Osteocyte (in vitro differentiated cells): ENCODE results near the gene C14orf180. TPM values are rescaled to one million over a fixed set of nuclear protein-coding genes. Genes with fewer than 3 reads are reported as not detected.

ENCODE experiments used
- DNase-seq: peaks from one replicate; pipeline ENCODE4 v3.0.0; 2021; ENCODE audit warnings: mixed read lengths; ENCODE audit not compliant: unreplicated experiment; ENCODE audit errors: extremely low spot score
- H3K27ac Mint-ChIP-seq: one replicate; pipeline ENCODE4 v1.8.0; 2021; ENCODE audit warnings: mild to moderate bottlenecking, mixed read lengths; ENCODE audit not compliant: unreplicated experiment
- H3K27me3 Mint-ChIP-seq: one replicate; pipeline ENCODE4 v1.8.0; 2021; ENCODE audit warnings: mixed read lengths; ENCODE audit not compliant: unreplicated experiment
- H3K36me3 Mint-ChIP-seq: one replicate; pipeline ENCODE4 v1.8.0; 2021; ENCODE audit warnings: mixed read lengths; ENCODE audit not compliant: unreplicated experiment
- H3K4me1 Mint-ChIP-seq: one replicate; pipeline ENCODE4 v1.8.0; 2021; ENCODE audit warnings: mixed read lengths; ENCODE audit not compliant: unreplicated experiment
- H3K4me3 Mint-ChIP-seq: one replicate; pipeline ENCODE4 v1.8.0; 2021; ENCODE audit warnings: mild to moderate bottlenecking, moderate library complexity, mixed read lengths; ENCODE audit not compliant: unreplicated experiment
- H3K9me3 Mint-ChIP-seq: one replicate; pipeline ENCODE4 v1.8.0; 2021; ENCODE audit warnings: mixed read lengths; ENCODE audit not compliant: unreplicated experiment
- total RNA-seq: library from RNA; stranded (reverse); gene quantifications from 2 replicates; pipeline ENCODE4 v1.2.1, GENCODE V29; 2021
- TF ChIP-seq, protein P1 (sequence below): fragments of 200-600 bp; sonication (generic); IDR thresholded peaks from 2 replicates; pipeline ENCODE4 v1.5.0; 2021; ENCODE audit warnings: antibody characterized with exemption, mild to moderate bottlenecking, moderate library complexity

Gene C14orf180
- total RNA-seq, 1 donor from 2014 or later: not detected

DNA sequence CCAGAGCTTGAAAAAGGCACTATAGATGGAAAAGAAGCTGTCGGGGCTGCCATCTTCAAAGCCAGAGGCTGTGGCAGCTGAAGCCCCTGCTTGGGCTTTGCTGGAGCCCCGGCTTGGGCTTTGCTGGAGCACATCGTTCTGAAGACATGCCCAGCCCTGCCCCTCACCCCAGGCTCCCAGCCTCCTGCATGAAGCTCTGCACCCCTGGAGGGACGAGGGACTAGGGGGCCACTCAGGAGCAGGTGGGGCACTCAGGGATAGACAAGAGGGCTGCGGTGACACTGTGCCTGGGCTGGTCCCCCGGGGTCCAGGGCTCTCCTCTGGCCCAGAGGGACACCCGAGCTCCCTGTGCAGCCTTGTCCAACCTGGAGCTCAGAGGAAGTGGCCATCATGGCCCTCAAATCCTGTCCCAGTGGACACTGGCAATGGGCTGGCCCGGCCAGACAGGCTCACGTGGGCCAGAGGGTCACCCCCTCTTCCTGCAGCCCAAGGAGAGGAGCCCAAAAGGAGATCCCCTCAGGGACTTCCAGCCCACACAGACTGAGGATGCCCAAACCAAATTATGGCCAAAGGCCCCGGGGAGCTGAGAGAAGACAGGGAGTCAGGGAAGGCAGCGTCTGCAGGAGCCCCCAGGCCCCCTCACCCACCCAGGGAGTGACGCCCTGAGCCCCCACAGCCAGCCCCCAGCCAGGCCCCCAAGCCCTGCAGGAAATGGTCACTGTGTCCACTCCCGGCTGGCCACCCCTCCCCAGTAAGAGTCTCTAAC, 23.1 kb upstream of the C14orf180 start:
- no peak overlapping the region for H3K4me3 Mint-ChIP-seq
- H3K9me3 Mint-ChIP-seq: no peaks in the 10 kb centered on the region
- no peaks in the 10 kb centered on the region for H3K27me3 Mint-ChIP-seq
- no peak overlapping the region for H3K27ac Mint-ChIP-seq
- DNase-seq: no peak
- TF ChIP-seq, protein P1, sequence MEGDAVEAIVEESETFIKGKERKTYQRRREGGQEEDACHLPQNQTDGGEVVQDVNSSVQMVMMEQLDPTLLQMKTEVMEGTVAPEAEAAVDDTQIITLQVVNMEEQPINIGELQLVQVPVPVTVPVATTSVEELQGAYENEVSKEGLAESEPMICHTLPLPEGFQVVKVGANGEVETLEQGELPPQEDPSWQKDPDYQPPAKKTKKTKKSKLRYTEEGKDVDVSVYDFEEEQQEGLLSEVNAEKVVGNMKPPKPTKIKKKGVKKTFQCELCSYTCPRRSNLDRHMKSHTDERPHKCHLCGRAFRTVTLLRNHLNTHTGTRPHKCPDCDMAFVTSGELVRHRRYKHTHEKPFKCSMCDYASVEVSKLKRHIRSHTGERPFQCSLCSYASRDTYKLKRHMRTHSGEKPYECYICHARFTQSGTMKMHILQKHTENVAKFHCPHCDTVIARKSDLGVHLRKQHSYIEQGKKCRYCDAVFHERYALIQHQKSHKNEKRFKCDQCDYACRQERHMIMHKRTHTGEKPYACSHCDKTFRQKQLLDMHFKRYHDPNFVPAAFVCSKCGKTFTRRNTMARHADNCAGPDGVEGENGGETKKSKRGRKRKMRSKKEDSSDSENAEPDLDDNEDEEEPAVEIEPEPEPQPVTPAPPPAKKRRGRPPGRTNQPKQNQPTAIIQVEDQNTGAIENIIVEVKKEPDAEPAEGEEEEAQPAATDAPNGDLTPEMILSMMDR: no peak
- H3K36me3 Mint-ChIP-seq: no peaks in the 10 kb centered on the region
- no peaks in the 10 kb centered on the region for H3K4me1 Mint-ChIP-seq

- Mint-ChIP-seq H3K9me3 (no peaks in the 10 kb centered on the region), H3K36me3 (no peaks in the 10 kb centered on the region), H3K27me3 (no peaks in the 10 kb centered on the region), H3K4me1 (no peaks in the 10 kb centered on the region), H3K4me3 (no peak overlapping the region), H3K27ac (no peak overlapping the region)
- TF ChIP-seq, protein P1: no peak
- no peak for DNase-seq
Measured at GRCh38 chr14:104557086-104557485, 22.5 kb upstream of the C14orf180 start.

DNA sequence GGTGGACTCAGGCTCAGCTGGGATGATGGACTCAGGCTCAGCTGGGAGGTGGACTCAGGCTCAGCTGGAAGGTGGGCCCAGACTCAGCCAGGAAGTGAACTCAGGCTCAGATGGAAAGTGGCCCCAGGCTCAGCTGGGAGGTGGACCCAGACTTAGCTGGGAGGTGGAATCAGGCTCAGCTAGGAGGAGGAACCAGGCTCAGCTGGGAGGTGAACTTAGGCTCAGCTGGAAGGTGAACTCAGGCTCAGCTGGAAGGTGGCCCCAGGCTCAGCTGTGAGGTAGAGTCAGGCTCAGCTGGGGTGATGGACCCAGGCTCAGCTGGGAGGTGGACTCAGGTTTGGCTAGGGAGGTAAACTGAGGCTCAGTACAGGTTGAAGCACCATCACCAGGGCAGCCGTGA, 21.8 kb upstream of the C14orf180 start:
- no peaks in the 10 kb centered on the region for H3K9me3 Mint-ChIP-seq
- no peak overlapping the region for H3K4me3 Mint-ChIP-seq
- TF ChIP-seq, protein P1: no peak
- no peaks in the 10 kb centered on the region for H3K4me1 Mint-ChIP-seq
- H3K27me3 Mint-ChIP-seq: no peaks in the 10 kb centered on the region
- no peak overlapping the region for H3K27ac Mint-ChIP-seq
- no peak for DNase-seq
- H3K36me3 Mint-ChIP-seq: no peaks in the 10 kb centered on the region

DNA sequence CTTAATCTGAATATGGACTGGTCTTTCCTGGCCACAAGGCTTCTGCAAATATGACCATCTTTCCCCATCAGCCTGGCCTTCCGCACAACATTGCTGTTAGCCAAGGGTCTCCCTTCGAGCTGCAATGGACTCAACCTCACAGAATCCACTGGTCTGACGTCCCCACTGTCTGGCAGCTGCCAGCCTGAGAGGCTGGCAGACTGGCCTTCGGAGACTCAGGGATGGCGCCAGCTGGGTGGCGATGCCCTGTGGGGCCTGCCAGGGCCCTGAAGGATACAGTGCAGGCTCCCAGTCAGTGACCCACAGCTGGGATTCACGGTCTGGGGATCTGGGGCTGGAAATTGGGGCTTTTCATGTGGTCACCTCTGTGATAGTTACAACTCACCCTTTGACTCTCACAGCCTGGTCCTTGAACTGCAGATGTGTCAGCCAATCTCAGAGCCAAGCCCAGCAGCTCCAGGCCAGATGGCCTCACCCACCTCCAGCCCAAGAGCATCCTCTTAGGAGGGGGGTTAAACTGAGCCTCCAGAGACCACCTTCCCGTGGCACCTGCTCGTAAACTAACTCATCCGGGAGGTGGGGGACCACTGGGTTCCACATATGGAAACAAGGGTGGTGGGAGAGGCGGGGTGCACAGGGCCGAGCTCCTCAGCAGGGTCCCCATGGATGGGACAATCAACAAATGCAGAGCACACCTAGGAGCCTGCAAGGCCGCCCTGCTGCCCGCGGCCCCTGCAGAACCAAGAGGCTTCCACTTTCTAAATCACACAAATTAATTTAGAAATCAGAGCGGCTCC, 21.1 kb upstream of the C14orf180 start:
- Mint-ChIP-seq H3K9me3 (no peaks in the 10 kb centered on the region), H3K4me3 (no peak overlapping the region), H3K27ac (no peak overlapping the region), H3K27me3 (no peaks in the 10 kb centered on the region), H3K4me1 (no peaks in the 10 kb centered on the region), H3K36me3 (no peaks in the 10 kb centered on the region)
- no peak for DNase-seq
- TF ChIP-seq, protein P1: no peak
